ENCODE data around the gene EFHD2.

GRCh38 chr1:15442119-15442518 lies 32.4 kb downstream of the EFHD2 start:
- TF ChIP-seq CTCF (IDR thresholded peaks at IDR 0.05; ENCODE audit: control extremely low read depth in 1 of 3, insufficient read depth in 1 of 3, low read depth in 1 of 3, low read length in 3 of 3) (no peak), SIX5 (IDR thresholded peaks at IDR 0.05; ENCODE audit: low read depth, low read length) (no peak), RBBP5 (IDR thresholded peaks at IDR 0.05; ENCODE audit: borderline replicate concordance, low read depth, low read length) (no peak), EZH2 (IDR thresholded peaks at IDR 0.05; ENCODE audit: low read depth, low read length, severe bottlenecking) (no peak), MAX (IDR thresholded peaks at IDR 0.05) (no peak), POLR2A (IDR thresholded peaks at IDR 0.05; ENCODE audit: control extremely low read depth in 1 of 2, low read depth in 2 of 2, low read length in 2 of 2) (no peak), RXRA (IDR thresholded peaks at IDR 0.05; ENCODE audit: insufficient read depth, low read depth, low read length) (no peak), SP2 (IDR thresholded peaks at IDR 0.05; ENCODE audit: low read length) (no peak), CHD1 (IDR thresholded peaks at IDR 0.05; ENCODE audit: low read depth, low read length) (no peak), YY1 (IDR thresholded peaks at IDR 0.05; ENCODE audit: low read depth, low read length) (no peak), CHD2 (IDR thresholded peaks at IDR 0.05; ENCODE audit: low read length) (no peak), TBP (IDR thresholded peaks at IDR 0.05; ENCODE audit: low read depth, low read length) (no peak), BCL11A (IDR thresholded peaks at IDR 0.05; ENCODE audit: low read depth in 2 of 2, low read length in 2 of 2) (no peak)

Data from H1 (cell line).